Dermis blood vessel endothelial cell (primary cell): Measurements from ENCODE around the gene UBE2H. TPM values are rescaled to one million over a fixed set of nuclear protein-coding genes. Genes with fewer than 3 reads are reported as not detected.
"Not testable (repeated sequence)": the region's sequence is repeated elsewhere in the genome, so short reads cannot be mapped to it uniquely, and the experiment has no call there.

ENCODE experiments used
- DNase-seq: peaks from one replicate; pipeline ENCODE4 v3.0.0; 2010
- total RNA-seq: library from RNA; depleted of rRNA; stranded (reverse); fragments of >200 nt; gene quantifications from 2 replicates; pipeline ENCODE4 v1.2.3, GENCODE V29; 2014

Gene UBE2H
- total RNA-seq, 1 donor from 2014 or later: 71.5 TPM

GRCh38 chr7:129807863-129808262, 144.9 kb downstream of the UBE2H start:
- DNase-seq: no peak

- DNase-seq: no peak
Measured at GRCh38 chr7:129804890-129805719, 147.7 kb downstream of the UBE2H start.

- DNase-seq: no peak
Measured at GRCh38 chr7:129804111-129804889, 148.5 kb downstream of the UBE2H start.

- DNase-seq: no peak
Measured at GRCh38 chr7:129803546-129804081, 149.1 kb downstream of the UBE2H start.

GRCh38 chr7:129801882-129802281, 150.9 kb downstream of the UBE2H start:
- no peak for DNase-seq

- no peak for DNase-seq
Measured at GRCh38 chr7:129800901-129801300, 151.9 kb downstream of the UBE2H start.

- no peak for DNase-seq
Measured at GRCh38 chr7:129799350-129799955, 153.3 kb downstream of the UBE2H start.

GRCh38 chr7:129798616-129799349, 154.0 kb downstream of the UBE2H start:
- no peak for DNase-seq

- DNase-seq: no peak
Measured at GRCh38 chr7:129797214-129797789, 155.5 kb downstream of the UBE2H start.

- DNase-seq: no peak
Measured at GRCh38 chr7:129796186-129796775, 156.5 kb downstream of the UBE2H start.

- DNase-seq: not testable (repeated sequence)
Measured at GRCh38 chr7:129794461-129794860, 158.3 kb downstream of the UBE2H start.

- no peak for DNase-seq
Measured at GRCh38 chr7:129793506-129794310, 159.1 kb downstream of the UBE2H start.

- DNase-seq: no peak
Measured at GRCh38 chr7:129792721-129793120, 160.0 kb downstream of the UBE2H start.

GRCh38 chr7:129790136-129790535, 162.6 kb downstream of the UBE2H start:
- no peak for DNase-seq

GRCh38 chr7:129789652-129790051, 163.1 kb downstream of the UBE2H start:
- no peak for DNase-seq

- no peak for DNase-seq
Measured at GRCh38 chr7:129789000-129789399, 163.8 kb downstream of the UBE2H start.

GRCh38 chr7:129786825-129787563, 165.8 kb downstream of the UBE2H start:
- no peak for DNase-seq

- no peak for DNase-seq
Measured at GRCh38 chr7:129785685-129786514, 166.9 kb downstream of the UBE2H start.
